Measurements from ENCODE around the gene IKZF1. TPM values are rescaled to one million over a fixed set of nuclear protein-coding genes. Genes with fewer than 3 reads are reported as not detected.

The IKZF1 gene
- total RNA-seq, 1 experiment from 2014 or later = 3.7 TPM

DNA sequence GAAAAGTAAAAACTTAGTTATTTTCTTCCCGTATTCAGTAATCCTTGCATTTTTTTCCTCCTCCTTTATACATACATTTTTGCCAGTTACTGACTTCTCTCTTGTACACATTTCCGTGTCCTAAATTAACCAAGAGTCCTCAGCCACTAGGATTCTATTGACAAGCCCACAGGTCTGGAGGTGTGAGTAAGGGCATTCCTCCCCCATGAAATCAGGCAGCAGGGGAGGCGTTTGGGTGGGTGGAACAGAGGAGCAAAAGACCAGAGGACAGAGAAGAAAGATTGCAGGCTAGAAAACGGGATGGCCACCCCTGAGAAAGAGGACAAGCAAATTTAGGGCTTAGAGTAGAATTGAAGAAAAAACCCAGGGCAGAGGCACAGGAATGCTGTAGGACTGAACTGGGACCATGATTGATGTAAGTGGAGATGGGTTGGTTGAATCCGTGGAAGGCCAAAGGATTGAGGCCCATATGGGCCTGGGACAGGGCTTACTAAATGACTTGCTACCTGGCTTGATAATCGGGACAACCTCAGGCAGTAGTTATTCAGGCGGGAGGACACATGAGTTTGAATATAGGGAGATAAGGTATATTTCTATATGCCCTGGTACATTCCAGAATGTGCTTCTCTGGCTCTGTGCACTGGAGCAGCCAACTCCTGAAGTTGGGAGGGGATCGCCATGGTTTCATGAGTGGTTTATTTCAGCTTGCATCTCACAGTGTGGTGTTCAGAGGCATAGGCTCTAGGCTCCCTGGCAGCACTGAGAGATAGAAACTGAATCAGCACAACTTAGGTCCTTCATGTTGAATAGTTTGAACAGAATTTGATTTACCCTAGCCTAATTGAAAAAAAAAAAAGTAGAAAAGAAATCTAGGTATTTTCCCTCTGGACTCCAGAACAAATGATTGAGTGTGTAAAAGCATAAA lies 28.0 kb downstream of the IKZF1 start:
- DNase-seq (ENCODE audit: low spot score) = peak; percentile 60
- peaks cover 11% of the 10 kb centered on the region for H3K4me1 ChIP-seq (ENCODE audit: insufficient read depth, low read length, poor library complexity, severe bottlenecking)
- no TSS peak for BruUV-seq (replicated peaks)
- CTCF ChIA-PET = no interaction called here
- no peaks in the 10 kb centered on the region for H3K27me3 ChIP-seq (replicated peaks; ENCODE audit: insufficient read depth, low read depth, low read length, poor library complexity)
- POLR2A ChIA-PET (ENCODE audit: low non-redundant PET) = no interaction called here
- intact Hi-C loops (cut with micrococcal nuclease; ENCODE audit: unreplicated experiment) = no loop called here
- TF ChIP-seq, protein P1, sequence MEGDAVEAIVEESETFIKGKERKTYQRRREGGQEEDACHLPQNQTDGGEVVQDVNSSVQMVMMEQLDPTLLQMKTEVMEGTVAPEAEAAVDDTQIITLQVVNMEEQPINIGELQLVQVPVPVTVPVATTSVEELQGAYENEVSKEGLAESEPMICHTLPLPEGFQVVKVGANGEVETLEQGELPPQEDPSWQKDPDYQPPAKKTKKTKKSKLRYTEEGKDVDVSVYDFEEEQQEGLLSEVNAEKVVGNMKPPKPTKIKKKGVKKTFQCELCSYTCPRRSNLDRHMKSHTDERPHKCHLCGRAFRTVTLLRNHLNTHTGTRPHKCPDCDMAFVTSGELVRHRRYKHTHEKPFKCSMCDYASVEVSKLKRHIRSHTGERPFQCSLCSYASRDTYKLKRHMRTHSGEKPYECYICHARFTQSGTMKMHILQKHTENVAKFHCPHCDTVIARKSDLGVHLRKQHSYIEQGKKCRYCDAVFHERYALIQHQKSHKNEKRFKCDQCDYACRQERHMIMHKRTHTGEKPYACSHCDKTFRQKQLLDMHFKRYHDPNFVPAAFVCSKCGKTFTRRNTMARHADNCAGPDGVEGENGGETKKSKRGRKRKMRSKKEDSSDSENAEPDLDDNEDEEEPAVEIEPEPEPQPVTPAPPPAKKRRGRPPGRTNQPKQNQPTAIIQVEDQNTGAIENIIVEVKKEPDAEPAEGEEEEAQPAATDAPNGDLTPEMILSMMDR (conservative IDR thresholded peaks at IDR 0.05; ENCODE audit: low read depth, low read length) = no peak
- TF ChIP-seq EZH2 (IDR thresholded peaks at IDR 0.05; ENCODE audit: borderline replicate concordance, low read depth, low read length, poor library complexity, severe bottlenecking) = no peak
- H3K4me3 ChIP-seq (ENCODE audit: low read depth, low read length, poor library complexity, severe bottlenecking) = peak overlapping the region; percentile 33
- H3K36me3 ChIP-seq (ENCODE audit: insufficient read depth, low read length, poor library complexity, severe bottlenecking) = no peaks in the 10 kb centered on the region
- no peaks in the 10 kb centered on the region for H3K9me3 ChIP-seq (ENCODE audit: low read depth, low read length, poor library complexity, severe bottlenecking)
- H3K27ac ChIP-seq (ENCODE audit: low read depth, low read length, poor library complexity, severe bottlenecking) = peak overlapping the region; percentile 78

DNA sequence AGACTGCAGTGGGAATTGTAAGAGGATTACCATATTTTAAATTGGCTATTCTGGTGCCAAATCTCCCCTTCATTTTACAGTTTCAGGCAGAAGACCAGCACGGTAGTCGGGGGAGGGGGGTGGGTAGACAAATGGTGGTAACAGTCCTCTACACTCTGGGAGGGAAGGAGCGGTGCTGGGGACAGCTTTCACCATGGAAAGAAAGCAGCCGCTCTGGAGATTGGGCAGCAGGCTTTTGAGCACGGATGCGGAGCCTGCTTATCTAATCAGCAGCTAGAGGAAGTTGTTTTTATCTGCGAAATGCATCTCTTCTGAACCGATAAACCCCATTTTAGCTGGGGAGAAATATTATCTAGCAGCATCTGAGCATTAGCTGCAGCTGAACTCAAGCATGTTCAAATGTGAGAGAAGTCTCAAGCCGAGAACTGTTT lies 28.7 kb downstream of the IKZF1 start:
- Histone ChIP-seq H3K4me1 (ENCODE audit: insufficient read depth, low read length, poor library complexity, severe bottlenecking) (peaks cover 11% of the 10 kb centered on the region), H3K27ac (ENCODE audit: low read depth, low read length, poor library complexity, severe bottlenecking) (peak overlapping the region; percentile 78), H3K27me3 (replicated peaks; ENCODE audit: insufficient read depth, low read depth, low read length, poor library complexity) (no peaks in the 10 kb centered on the region), H3K4me3 (ENCODE audit: low read depth, low read length, poor library complexity, severe bottlenecking) (peak overlapping the region; percentile 33), H3K9me3 (ENCODE audit: low read depth, low read length, poor library complexity, severe bottlenecking) (no peaks in the 10 kb centered on the region), H3K36me3 (ENCODE audit: insufficient read depth, low read length, poor library complexity, severe bottlenecking) (no peaks in the 10 kb centered on the region)
- intact Hi-C loops (cut with micrococcal nuclease; ENCODE audit: unreplicated experiment) = no loop called here
- no TSS peak for BruUV-seq (replicated peaks)
- TF ChIP-seq, protein P1 (conservative IDR thresholded peaks at IDR 0.05; ENCODE audit: low read depth, low read length) = no peak
- TF ChIP-seq EZH2 (IDR thresholded peaks at IDR 0.05; ENCODE audit: borderline replicate concordance, low read depth, low read length, poor library complexity, severe bottlenecking) = no peak
- CTCF ChIA-PET = no interaction called here
- POLR2A ChIA-PET (ENCODE audit: low non-redundant PET) = no interaction called here
- DNase-seq (ENCODE audit: low spot score) = peak; percentile 65

DNA sequence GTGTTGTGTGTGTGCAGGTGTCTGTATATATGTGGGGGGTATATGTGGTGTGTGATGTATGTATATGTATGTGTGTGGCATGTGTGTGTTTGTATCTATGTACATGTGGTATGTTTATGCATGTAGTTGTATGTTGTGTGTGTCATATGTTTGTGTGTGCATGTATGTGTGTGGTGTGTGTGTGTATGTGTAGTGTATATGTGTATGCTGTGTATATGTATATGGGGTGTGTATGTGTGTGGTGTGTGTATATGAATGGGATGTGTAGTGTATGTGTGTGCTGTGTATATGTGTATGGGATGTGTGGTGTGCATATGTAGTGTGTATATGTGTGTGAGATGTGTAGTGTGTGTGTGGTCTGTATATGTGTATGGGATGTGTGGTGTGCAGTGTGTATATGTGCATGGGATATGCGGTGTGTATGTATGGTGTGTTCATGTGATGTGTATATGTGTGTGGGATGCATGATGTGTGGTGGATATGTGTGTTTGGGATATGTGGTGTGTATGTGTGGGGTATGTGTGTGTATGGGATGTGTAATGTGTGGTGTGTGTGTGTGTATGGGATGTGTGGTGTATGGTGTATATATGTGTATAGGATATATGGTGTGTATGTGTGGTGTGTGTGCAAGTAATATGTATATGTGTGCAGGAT lies 30.0 kb downstream of the IKZF1 start:
- POLR2A ChIA-PET (ENCODE audit: low non-redundant PET) = no interaction called here
- no TSS peak for BruUV-seq (replicated peaks)
- H3K4me3 ChIP-seq (ENCODE audit: low read depth, low read length, poor library complexity, severe bottlenecking) = peak overlapping the region; percentile 33

More for the DNA sequence above, 30.0 kb downstream of the IKZF1 start:
- Histone ChIP-seq H3K36me3 (ENCODE audit: insufficient read depth, low read length, poor library complexity, severe bottlenecking) (no peaks in the 10 kb centered on the region), H3K9me3 (ENCODE audit: low read depth, low read length, poor library complexity, severe bottlenecking) (no peaks in the 10 kb centered on the region), H3K4me1 (ENCODE audit: insufficient read depth, low read length, poor library complexity, severe bottlenecking) (peaks cover 11% of the 10 kb centered on the region), H3K27ac (ENCODE audit: low read depth, low read length, poor library complexity, severe bottlenecking) (peak overlapping the region; percentile 78), H3K27me3 (replicated peaks; ENCODE audit: insufficient read depth, low read depth, low read length, poor library complexity) (no peaks in the 10 kb centered on the region)
- CTCF ChIA-PET = no interaction called here
- no peak for DNase-seq (ENCODE audit: low spot score)
- TF ChIP-seq, protein P1 (conservative IDR thresholded peaks at IDR 0.05; ENCODE audit: low read depth, low read length) = no peak
- no peak for TF ChIP-seq EZH2 (IDR thresholded peaks at IDR 0.05; ENCODE audit: borderline replicate concordance, low read depth, low read length, poor library complexity, severe bottlenecking)
- intact Hi-C loops (cut with micrococcal nuclease; ENCODE audit: unreplicated experiment) = no loop called here

Data from A673 (cell line).